Measurements from ENCODE around the gene DEGS2.

GRCh38 chr14:100159865-100160533 is 554 bp upstream of the DEGS2 start:
- TF ChIP-seq CTCF (conservative IDR thresholded peaks at IDR 0.05; ENCODE audit: low read depth, low read length) (no peak), EZH2 (IDR thresholded peaks at IDR 0.05; ENCODE audit: low read length, unreplicated experiment) (no peak), EZH2phosphoT487 (IDR thresholded peaks at IDR 0.05; ENCODE audit: borderline replicate concordance, low read length) (no peak)

All from PC-3 (cell line).